ENCODE measurements around the gene ZNF559.

The ZNF559 gene

DNA sequence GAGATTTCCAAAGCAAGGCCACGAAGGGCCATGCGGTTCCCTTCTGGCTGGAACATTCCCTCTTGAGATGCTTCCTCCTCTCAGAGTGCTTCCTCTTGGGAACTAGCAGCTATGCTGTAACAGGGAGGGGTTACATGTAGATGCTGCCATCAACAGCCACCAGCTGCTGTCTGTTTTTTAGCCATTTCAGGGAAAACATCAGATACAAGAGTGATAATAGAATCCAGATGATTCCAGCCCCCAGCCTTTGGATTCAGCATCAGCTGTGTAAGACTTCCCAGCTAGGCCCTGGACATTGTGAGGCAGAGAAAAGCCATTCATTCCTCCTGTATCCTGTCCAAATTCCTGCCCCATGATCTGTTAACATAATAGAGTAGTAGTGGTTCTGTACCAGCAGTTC is 30.7 kb downstream of the ZNF559 start:
- DNase-seq: no peak

DNA sequence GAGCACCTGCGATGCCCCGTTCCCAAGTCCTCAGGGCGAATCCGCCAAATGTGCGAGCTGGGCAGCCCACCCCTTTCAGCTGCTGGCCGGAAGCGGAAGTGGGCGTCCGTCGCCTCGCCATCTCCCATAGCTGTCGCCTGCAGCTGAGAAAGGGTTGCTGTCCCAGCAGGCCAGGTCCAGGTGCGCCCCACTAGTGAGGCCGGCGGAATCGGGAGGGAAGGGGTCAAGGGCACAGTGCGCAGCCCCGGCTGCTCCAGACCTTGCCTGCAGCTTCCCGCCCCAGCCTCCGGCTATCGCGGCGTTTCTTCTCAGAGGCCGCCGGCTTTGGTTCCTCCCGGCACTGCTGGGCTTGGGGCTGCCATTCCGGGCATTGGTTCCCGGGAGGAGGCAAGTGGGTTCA is 38.9 kb downstream of the ZNF559 start, which contains the start of gene ZNF177:
Gene ZNF177 (plus strand): TSS at position 109 of the 400 bp plus-strand sequence. CDS start 15,299 bp downstream, outside the sequence.
- no peak for DNase-seq

GRCh38 chr19:9370738-9371619 is 47.0 kb downstream of the ZNF559 start:
- no peak for DNase-seq

- no peak for DNase-seq
These were observed 57.4 kb downstream of the ZNF559 start for GRCh38 chr19:9381361-9381785.
